Tongue (tissue), 2 donors: Measurements from ENCODE around the gene UBA52. TPM values are rescaled to one million over a fixed set of nuclear protein-coding genes. Genes with fewer than 3 reads are reported as not detected.

Experiments used
- DNase-seq: peaks from one replicate; pipeline ENCODE4 v3.0.0-alpha.2; 2015
- total RNA-seq: library from RNA; depleted of rRNA; stranded (reverse); fragments of >200 nt; gene quantifications from one replicate; pipeline ENCODE4 v1.2.3, GENCODE V29; 2014

The UBA52 gene
- total RNA-seq, 1 donor from 2014 or later: 385 TPM

DNA sequence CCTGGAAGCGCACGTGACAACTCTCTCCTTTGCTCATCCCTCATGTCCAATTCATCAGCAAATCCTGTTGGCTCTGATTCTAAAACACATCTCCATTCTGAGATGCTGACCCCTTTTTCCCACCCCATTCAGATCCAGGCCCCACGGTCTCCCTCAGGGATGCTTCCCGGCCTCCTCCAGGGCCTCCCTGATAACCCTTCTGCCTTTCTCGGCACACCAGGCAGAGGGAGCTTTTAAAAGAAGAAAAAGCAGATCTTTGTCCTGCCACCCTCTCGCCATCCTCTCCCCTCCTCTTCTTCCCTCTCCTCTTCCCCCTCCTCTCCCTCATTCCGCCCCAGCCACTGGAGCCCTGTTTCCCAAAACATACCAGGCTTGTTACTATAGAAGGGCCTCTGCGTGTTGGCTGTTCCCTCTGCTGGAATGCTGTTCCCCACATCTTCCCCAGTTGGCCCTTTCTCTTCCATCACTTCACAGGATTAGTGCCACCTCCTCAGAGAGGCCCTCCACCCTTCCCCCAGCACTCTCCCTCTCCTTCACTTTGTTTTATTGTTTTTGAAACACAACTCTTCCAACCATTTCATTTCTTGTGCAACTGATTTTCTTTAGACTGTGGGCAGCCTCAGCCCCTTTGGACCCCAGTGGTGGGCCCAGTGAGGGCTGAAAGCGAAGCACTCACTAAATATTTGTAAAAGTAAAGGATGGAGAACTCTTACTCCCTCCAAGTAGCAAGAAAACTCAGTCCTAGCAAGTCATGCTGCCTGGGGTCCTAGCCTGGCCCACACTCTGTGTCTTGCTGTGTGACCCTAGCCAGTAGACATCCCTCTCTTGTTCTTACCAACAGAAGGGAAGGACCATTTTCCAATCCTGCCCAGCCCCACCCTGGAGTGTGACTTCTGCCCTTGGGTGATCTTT lies 37.4 kb downstream of the UBA52 start:
- DNase-seq: no peak

DNA sequence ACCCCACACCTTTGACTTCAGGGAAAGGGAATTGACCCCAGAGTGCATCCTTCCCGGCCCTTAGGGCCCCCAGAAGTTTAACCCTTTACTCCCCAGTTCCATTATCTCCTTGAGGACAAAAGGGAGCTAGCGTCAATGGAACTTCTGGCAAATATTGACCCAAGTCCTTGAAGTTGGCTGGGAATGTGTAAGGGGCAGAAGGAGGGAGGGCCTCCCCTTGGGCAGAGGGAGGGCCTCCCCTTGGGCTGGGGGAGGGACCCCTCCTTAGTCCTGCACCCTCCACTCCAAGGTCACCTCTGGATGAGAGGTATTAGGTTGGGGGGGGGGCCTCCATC lies 38.0 kb downstream of the UBA52 start:
- DNase-seq: no peak

DNA sequence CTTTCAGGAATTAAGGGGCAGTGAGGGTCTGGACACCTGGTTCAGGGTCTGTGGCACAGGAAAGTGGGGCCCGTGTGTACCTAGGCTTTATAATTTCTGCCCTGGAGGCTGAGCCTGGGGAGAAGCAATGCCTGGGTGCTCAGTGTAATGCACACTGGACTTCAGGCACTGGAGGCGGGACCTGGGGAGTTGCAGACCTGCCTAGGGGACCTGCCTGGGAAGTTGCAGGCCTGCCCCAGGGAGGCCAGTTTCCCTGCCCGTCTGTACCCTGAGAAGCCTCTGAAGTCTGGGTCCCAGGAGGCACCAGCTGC lies 38.5 kb downstream of the UBA52 start:
- no peak for DNase-seq

DNA sequence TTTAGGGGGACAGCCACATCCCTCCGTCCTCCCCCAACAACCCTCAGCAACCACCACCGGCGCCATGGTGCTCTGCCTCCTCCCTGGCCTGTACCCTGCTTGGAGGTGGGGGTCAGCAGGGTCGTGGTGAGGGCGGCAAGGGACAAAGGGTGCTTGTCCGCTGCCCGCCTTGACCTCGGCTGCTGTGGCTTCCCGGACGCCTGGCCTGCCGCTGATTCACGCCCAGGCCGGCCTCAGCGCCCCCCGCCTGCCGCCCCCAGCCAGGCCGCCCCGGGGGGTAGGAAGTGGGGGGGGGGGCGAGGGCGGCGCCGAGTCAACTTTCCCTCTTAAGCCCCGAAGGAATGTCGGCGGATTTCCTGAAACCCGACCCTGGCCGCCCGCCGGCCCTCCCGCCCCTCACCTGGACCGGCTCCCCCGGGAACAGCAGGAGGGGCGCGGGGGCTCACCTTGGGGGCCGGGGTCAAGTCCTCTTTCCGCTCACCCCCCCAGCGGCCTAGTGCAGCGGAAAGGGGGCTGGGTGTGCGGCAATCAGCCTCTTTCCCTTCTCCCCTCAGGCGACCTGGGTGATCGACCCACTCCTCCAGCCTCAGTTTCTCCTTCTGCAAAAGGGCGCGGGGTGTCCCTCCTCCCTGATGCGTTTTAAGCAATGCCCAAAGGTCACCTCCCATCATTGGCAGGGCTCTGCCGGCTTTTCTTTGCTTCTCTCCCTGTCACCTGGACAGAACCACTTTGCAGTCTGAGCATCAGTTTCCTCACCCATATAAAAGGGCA lies 39.1 kb downstream of the UBA52 start:
- no peak for DNase-seq

DNA sequence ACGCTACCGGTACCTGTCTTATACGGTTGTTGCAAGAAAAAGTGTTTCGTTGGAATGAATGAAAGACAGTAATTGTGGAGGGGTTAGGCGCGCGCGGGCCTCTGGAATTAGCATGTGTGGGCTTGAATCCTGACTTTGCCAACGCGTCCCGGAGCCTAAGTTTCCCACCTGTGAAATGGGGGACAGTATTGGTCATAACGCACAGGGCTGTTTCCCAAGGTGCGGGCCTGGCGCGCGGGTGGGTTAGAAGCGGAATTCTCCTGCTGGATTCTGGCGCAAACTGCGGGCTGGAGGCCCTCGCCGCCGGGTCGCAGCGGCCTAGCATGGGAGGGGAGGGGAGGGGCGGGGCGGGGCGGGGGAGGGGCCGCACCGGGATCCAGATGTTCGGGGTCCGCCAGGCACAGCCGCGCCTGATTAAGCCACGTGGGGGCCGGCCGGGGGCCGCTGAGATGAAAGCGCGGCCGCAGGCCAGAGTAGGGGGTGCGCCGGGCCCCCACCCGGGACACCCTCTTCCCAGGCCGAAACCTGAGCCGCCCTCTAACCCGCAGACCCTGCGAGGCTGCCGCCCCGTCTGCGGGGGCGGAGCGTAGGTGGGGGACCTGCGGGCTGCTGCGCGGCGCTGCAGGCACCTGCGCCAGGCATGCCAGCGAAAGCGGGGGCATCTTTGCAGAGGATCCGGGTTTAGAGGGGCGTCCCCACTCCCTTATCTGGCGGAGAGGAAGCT lies 39.8 kb downstream of the UBA52 start:
- DNase-seq: no peak

DNA sequence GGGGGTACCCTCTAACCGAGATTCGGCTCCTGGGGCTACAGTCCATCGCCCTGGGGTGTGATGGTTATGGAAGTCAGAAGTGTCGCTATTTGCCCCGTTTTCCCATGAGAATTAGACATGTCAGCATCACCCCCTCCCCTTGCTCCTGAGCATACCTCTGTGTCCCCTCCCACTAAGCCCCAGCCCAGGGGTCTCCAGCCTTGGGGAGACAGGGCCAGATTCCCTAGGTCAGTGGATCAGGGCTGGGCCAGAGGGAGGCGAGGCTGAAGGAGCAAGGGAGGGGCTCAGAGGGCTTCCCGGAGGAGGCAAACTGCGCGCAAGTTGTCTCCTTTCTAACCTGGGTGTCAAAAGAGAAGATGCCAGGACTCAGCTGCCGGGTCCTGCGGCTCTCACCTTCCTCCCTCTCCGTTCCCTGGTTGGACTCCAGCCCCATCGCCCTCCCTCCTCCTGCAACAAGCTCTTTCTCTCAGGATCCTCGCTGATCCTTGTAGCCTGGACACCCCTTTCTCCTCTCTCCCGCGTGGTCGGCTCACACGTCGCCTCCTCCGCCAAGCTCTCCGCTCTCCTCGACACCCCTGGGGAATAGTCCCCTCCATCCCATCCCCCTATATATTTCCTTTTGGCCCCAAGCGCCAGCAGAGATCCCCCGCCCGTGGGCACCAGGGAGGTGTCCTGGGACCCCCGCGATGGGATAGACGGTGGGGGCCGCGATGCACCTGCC lies 40.6 kb downstream of the UBA52 start:
- no peak for DNase-seq

DNA sequence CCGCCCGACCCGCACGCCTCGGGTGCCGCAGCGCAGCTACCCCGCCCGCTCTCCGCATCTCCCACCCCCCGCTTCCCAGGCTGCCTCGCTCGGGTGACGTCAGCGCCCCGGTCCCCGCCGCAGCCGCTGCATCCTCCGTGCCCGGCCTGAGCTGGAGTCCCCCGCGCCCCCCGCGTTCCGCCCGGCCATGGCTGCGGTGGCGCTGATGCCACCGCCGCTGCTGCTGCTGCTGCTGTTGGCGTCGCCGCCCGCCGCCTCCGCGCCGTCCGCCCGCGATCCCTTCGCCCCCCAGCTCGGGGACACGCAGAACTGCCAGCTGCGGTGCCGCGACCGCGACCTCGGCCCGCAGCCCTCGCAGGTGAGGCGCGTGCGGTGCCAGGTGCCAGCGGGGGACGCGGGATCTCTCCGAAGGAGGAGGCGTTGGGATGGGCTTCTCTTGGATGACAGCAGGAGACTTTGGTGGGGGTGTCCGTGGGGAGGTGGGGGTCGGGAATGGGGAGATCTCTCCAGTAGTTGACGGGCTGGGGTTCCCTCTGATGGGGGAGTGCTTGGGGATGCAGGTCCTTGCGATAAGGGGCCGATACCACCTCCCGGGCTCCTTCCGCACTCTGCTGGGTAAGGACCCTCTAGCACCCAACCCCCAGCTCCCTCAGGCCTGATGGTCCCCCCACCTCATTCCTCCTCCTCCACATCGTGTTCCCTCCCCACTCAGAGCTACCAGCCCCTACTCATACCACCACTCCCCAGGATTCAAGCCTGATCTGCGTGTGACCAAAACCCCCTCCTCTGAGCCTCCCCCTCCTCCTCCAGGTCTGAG lies 41.3 kb downstream of the UBA52 start, which contains the start of gene TMEM59L:
Gene TMEM59L, plus strand, starts transcription at position 99 of the 817 bp plus-strand sequence. Its CDS starts 89 bp downstream, at position 188.
- no peak for DNase-seq

DNA sequence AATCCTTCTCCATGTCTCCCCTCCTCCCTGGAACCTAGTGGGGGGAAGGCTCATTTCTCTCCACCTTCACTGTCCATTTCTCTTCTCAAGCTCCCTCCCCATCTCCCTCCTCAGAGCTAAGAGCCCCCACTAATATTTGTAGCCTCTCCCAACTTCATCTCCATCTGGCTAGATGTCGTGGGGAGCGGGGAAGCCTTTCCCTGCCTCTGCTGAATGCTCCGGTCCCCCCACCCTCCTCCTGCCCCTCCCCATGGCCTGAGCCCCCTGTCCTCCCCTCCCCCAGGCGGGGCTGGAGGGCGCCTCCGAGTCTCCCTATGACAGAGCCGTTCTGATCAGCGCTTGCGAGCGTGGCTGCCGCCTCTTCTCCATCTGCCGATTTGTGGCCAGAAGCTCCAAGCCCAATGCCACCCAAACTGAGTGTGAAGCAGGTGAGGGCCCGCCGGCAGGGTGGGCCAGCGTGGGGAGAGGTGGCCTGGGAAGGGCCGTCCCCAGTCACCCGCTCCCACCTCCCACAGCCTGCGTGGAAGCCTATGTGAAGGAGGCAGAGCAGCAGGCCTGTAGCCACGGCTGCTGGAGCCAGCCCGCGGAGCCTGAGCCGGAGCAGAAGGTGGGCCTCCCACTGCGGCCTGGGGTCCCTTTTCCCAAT lies 42.1 kb downstream of the UBA52 start:
- no peak for DNase-seq

DNA sequence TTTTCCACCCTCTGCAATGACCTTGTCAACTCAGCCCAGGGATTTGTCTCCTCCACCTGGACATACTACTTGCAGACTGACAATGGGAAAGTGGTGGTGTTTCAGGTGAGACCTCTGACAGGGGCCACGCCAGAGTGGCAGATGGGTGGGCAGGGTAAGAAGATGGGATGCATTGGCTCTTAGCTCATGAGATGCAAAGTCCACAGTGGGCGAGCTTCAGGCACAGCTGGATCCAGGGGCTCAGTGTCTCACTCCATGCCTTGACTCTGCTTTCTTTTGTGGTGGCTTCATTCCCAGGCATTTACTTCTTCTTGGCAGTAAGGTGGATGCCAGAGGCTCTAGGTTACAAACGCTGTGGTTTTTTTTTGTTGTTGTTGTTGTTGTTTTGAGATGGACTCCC lies 44.4 kb downstream of the UBA52 start:
- no peak for DNase-seq

DNA sequence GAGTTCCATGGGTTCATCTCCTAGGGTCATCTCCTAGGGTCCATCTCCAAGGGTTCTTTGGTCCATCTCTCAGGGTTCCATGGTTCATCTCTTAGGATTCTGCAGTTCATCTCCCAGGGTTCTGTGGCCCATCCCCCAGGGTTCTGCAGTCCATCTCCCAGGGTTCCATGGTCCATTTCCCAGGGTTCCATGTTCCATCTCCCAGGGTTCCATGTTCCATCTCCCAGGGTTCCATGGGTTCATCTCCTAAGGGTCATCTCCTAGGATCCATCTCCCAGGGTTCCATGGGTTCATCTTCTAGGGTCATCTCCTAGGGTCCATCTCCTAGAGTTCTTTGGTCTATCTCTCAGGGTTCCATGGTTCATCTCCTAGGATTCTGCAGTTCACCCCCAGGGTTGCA lies 45.9 kb downstream of the UBA52 start:
- no peak for DNase-seq

DNA sequence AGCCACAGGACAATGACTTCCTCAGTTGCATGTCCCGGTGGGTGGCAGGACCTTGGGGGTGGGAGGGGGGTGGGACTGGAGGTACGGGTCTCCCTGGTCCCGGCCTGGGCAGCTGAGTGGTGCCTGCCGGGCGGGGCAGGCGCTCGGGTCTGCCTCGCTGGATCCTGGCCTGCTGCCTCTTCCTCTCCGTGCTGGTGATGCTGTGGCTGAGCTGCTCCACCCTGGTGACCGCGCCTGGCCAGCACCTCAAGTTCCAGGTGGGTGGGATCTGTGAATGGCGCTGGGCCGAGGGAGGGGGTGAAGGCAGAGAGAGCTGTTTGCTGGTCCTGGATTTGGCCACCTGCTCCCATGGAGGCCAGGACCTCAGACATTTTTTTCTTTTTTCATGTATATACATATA lies 46.6 kb downstream of the UBA52 start:
- DNase-seq: no peak

DNA sequence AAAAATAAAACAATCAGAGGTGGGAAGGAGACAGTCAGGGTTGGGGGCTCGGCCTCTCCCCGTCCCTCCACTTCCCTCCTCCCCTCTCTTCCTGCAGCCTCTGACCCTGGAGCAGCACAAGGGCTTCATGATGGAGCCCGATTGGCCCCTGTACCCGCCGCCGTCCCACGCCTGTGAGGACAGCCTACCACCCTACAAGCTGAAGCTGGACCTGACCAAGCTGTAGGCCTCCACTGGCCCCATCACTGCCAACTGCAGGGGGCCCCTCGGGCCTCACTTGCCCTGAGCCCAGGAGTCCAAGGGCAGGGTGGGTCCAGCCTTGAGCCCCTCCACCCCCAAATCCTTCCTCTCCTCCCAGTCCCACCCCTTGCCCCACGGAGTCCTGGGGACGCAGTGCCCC lies 48.7 kb downstream of the UBA52 start:
- no peak for DNase-seq

DNA sequence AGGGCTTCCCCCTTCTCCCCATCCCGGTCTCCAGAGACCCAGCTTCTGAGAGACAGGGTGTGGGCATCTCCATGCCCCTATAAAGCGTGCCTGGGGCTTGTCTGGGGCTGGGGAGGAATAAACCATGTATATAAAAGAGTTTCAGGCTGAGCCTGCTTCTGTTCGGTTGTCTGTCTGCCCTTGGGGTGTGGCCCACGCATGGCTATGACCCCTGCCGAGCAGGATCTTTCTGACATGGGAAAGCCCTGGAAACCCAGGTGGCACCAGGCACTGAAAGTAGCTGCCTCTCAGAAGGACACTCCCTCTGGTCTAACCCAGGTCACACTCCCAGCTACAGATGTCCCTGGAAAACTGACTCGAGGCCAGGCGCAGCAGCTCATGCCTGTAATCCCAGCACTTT lies 49.2 kb downstream of the UBA52 start:
- DNase-seq: no peak

DNA sequence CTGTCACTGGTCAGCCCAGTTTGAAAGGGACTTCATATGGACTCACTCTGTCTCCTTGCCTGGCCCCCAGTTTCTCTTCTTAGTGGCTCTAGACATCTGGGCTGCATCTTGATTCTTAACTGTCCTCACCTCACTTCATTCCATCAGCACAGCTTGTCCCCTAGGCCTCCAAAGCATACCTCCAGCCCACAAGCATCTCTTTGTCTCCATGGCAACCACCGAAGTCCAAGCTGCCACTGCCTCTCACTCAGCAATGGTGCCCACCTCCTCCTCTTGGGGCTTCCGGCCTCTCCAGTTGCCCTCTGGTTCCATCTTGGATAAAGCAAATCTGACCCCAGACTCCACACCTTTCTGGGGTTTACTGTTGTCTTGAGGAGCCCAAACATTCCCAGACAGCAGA lies 55.2 kb downstream of the UBA52 start:
- no peak for DNase-seq

Other genes with a start within 250 kb of the UBA52 start
- gene LSM4, start 248.8 kb upstream of the UBA52 start, total RNA-seq: 143 TPM
- 12.7 TPM for gene PGPEP1, start 231.3 kb upstream of the UBA52 start, total RNA-seq
- gene GDF15, start 185.7 kb upstream of the UBA52 start, total RNA-seq: 0.51 TPM
- 1.8 TPM for gene LRRC25, start 174.2 kb upstream of the UBA52 start, total RNA-seq
- 50.1 TPM for gene SSBP4, start 152.5 kb upstream of the UBA52 start, total RNA-seq
- 49.3 TPM for gene ISYNA1, start 133.7 kb upstream of the UBA52 start, total RNA-seq
- gene ELL, start 49.8 kb upstream of the UBA52 start, total RNA-seq: 21.7 TPM
- 115 TPM for gene FKBP8, start 28.3 kb upstream of the UBA52 start, total RNA-seq
- gene KXD1, start 14.0 kb upstream of the UBA52 start, total RNA-seq: 40.7 TPM
- gene REX1BD, start 16.9 kb downstream of the UBA52 start, total RNA-seq: 57.6 TPM
- gene CRLF1, start 34.9 kb downstream of the UBA52 start, total RNA-seq: 38.4 TPM
- gene TMEM59L, start 41.0 kb downstream of the UBA52 start, total RNA-seq: 12.0 TPM
- 6.2 TPM for gene KLHL26, start 65.2 kb downstream of the UBA52 start, total RNA-seq
- gene CRTC1, start 111.8 kb downstream of the UBA52 start, total RNA-seq: 5.4 TPM
- gene COMP, start 219.4 kb downstream of the UBA52 start, total RNA-seq: 8.1 TPM